HPDE6-E6E7 (cell line): ENCODE measurements around the gene COL5A1.

Source experiments
- DNase-seq: peaks from one replicate; pipeline ENCODE4 v3.0.0; 2011; ENCODE audit warnings: missing footprints; ENCODE audit errors: extremely low spot score

Gene COL5A1

DNA sequence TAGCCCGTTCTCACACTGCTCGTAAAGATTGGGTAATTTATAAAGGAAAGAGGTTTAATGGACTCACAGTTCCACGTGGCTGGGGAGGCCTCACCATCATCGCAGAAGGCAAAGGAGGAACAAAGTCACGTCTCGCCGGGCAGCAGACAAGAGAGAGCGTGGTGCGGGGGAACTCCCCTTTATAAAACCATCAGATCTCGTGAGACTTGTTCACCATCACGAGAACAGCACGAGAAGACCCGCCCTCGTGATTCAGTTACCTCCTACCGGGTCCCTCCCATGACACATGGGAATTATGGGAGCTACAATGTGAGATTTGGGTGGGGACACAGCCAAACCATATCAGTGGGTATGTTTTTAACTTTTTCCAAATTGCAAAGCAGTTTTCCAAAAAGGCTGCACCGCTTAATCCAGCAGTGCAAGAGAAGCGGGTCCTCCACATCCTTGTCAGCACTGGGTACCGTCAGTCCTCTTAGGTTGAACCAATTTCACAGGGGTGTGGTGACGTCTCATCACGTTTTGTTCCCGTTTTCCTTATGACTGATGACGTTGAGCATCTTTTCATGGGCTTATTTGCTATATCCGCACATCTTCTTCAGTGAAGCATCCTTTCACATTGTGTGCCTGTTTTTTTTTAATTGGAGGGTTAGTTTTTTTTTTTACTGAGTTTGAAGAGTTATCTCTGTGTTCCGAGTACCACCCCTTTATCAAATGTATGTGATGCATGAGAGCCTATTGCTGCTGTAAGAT, 231.1 kb downstream of the COL5A1 start:
- no peak for DNase-seq

- no peak for DNase-seq
Observed at GRCh38 chr9:134875371-134875770, 233.8 kb downstream of the COL5A1 start.

DNA sequence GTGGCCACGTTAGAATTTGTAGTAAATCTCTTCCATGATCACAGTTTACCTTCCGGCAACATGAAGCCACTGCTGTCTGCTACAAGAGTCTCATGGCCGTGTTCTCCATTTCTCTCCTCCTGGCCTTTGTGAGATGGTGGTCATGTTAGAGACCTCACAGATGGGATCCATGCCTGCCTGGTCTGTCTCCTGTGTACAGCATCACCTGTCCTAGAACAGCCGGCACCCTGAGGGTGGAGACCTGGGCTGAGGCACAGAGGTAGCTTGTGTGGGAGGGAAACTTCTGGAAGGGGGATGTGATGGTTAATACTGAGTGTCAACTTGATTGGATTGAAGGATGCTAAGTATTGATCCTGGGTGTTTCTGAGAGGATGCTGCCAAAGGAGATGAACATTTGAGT, 235.9 kb downstream of the COL5A1 start:
- no peak for DNase-seq

DNA sequence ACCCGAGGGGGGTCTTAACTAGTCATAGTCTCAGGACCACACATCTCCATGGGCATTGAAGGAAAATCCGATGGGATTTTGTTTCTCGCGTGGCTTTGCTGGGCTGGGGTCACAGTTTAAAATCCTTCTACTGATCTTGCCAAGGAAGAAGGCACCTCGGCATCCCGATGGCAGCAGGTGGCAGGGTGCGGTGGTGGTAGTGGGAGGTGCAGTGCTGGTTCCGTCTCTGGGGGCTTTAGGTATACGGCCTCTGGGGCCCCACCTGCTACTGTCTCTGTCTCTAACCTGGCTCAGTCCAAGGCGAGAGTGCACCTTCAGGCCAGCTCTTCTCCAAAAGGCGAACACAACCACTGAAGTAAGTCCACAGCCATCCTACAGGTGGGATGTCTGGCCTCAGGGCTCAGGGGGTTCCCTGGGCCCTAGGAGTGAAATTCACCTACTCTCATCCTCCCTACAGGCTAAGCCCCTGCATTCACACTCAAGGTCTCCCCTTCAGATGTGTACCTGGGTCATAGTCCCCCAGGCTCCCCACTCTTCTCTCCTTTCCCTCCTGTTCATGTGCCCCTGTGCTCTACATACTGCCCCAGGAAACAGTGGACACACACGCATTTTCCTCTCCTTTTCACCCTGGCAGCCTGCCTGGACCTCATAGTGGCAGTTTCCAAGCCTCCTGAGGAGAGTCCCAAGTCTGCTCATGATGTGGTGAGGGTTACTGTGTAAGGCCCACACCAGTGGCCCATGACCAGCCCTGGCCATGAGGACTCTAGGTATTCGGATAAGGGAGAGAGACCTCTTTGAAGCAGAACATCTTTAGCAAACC, 238.3 kb downstream of the COL5A1 start:
- DNase-seq: no peak

DNA sequence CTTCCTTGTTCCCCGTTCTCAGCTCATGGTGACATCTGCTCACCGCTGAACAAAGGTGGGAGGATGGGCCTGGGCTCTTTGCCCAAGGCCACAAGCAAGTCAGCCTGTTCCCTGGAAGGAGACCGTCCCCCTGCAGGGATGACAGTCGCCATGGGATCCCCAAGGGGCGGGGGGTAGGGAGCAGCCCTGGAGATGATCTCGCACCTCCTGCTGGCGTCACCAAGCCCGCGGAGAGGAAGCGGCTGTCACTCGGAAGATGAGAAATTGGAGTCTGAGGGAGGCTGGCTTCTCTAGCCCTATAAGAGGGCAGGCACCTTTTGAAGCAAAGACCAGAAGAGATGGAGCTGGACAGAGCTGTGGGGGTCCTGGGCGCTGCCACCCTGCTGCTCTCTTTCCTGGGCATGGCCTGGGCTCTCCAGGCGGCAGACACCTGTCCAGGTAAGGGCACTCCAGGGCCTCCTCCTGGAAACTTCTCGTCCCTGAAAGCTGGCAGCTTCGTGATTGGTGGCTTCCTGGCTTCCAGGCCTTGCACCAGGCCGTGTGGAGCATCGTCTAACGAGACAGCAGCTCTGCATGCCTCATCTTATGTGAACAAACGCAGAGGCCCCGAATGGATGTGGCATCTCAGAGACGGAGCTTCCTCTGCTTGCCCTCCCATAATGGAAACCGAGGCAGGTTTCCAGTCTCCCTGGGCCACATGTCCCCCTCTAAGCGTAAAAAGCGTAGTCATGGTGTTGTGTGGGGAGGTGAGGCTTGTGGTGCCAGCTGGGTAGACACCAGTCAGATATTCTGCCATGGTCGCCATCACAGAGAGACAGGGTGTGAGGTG, 239.1 kb downstream of the COL5A1 start, which contains the start of gene FCN2:
FCN2 (plus strand) TSS at position 327 of the 829 bp plus-strand sequence; CDS start at position 339, 12 bp downstream.
- DNase-seq: no peak

GRCh38 chr9:134881313-134881670, 239.7 kb downstream of the COL5A1 start:
- no peak for DNase-seq

GRCh38 chr9:134882204-134882785, 240.7 kb downstream of the COL5A1 start:
- no peak for DNase-seq

- no peak for DNase-seq
Observed at GRCh38 chr9:134883040-134883782, 241.6 kb downstream of the COL5A1 start.

- DNase-seq: no peak
Observed at GRCh38 chr9:134884492-134884891, 242.9 kb downstream of the COL5A1 start.

DNA sequence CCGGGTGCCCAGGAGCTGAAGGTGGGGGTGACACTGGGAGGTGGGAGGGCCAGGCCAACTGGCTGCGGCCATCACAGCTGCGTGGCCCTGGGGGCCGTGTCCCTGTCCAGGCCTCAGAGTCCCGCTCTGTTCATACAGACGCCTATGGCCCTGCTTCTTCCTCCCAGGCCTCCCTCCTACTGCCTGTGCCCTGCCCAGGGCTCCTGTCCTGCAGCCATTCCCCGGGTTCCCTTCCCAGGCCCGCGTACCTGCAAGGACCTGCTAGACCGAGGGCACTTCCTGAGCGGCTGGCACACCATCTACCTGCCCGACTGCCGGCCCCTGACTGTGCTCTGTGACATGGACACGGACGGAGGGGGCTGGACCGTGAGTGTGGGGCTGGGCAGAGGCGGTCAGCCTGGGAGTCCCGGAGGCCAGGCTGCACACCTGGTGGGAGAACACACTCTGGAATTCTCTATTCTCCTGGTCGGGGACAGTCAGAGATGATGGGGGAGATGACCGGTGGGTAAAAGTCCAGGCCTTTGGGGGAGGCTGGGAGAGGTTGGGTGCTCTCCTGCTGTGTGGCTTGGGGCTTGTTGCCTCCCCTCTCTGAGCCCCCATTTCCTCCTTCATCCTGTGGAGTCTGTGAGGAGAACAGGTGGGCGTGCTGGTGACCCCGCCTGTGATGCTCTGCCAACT, 243.5 kb downstream of the COL5A1 start:
- no peak for DNase-seq

DNA sequence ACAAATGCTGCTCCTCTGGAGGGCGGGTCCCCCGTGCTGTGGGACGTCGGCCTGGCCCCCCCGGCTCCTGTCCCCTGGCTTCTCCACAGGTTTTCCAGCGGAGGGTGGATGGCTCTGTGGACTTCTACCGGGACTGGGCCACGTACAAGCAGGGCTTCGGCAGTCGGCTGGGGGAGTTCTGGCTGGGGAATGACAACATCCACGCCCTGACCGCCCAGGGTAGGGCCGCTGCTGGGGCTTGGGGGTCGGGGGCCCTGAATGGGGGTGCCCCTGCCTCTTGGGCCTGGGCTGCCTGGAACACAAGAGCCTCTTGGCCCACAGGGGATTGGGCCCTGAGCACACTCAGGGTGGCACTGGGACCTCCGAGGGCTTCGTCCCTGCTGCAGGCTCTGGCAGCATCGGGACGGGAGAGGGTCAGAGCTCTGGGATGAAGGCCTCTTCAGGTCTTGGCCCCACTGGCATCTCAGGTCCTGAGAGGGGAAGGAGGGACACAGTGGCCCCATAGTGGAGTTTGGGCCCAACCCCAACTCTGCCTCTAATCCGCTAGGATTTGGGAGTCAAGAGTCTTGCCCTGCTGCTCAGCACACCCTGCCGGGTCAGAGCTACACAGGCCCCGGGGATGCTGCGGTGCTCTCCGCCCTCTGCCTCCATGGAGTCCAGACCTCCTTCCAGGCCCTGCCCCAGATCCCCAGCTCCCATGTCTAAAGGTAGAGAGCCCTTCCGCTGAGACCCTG, 244.2 kb downstream of the COL5A1 start:
- no peak for DNase-seq

- no peak for DNase-seq
Observed at GRCh38 chr9:134886413-134886913, 244.9 kb downstream of the COL5A1 start.

GRCh38 chr9:134887219-134887618, 245.6 kb downstream of the COL5A1 start:
- no peak for DNase-seq

DNA sequence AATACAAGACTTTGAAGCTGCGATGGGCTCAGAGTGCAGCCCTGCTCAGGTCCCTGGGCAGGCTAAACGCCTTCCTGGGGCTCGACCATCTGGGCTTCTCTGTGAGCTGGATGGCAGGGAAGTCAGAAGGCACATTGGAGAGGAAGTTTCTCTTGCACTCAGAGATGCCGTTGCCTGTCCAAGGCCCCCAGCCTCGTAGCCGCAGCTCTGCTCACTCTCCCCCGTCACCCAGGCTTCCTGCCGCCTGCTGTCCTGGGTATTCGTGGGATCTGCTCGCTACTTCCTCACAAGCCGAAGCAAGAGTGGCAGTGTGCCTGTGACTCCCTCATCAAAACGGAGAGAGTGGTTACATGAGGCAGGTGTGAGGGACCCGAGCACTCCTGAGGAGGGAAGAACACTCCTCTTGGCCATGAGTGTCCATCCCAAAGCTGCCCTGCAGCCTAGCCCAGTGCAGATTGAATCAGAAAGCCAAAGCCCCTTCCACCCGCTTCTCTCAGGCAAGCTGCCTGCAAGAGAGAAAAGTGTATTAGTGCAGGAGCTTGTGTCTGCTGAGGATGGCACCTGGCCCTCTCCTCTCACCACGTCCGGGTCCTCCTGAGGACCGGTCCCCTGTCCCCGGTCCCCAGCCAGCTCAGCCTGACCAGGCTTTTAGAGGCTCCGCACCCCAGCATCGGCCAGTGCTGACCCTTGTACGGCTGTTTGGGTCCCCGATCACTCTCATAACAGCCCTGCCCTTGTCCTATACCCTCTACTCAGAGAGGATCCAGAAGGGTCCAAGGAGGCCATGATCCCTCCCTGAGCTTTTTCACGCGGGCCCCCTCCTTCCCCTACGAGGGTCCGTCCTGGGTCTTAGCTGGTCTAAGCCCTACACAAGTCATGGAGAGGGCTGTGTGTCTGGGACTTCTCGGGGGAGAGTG, 246.3 kb downstream of the COL5A1 start:
- no peak for DNase-seq

- DNase-seq: no peak
Observed at GRCh38 chr9:134888603-134889190, 247.1 kb downstream of the COL5A1 start.

- no peak for DNase-seq
Observed at GRCh38 chr9:134889386-134890154, 248.0 kb downstream of the COL5A1 start.

- no peak for DNase-seq
Observed at GRCh38 chr9:134890155-134890495, 248.5 kb downstream of the COL5A1 start.
